Measurements from ENCODE around the gene MAP6. TPM values are rescaled to one million over a fixed set of nuclear protein-coding genes. Genes with fewer than 3 reads are reported as not detected.

MAP6 gene
- 0.27 and 0.36 TPM in 2 replicates for total RNA-seq

GRCh38 chr11:75668451-75669297 is at the start of gene MAP6:
Gene MAP6, minus strand, starts transcription at chr11:75669038. Its CDS starts 669 bp downstream, at chr11:75668369.

GRCh38 chr11:75717608-75718418 is 49.0 kb upstream of the MAP6 start, which contains the start of gene MOGAT2:
Gene MOGAT2, plus strand, starts transcription at chr11:75717838. Its CDS starts 51 bp downstream, at chr11:75717889.

GRCh38 chr11:75562048-75562835 is 106.6 kb downstream of the MAP6 start, which contains the start of gene SERPINH1:
Gene SERPINH1, plus strand, starts transcription at chr11:75562253. Its CDS starts 4,097 bp downstream, at chr11:75566350.

Small RNA genes within 50 kb of the gene (small RNA-seq; reads per million reads assigned to genes)
- not detected for gene AP001922.4

Other genes with a start within 250 kb of the MAP6 start
- 1.0 and 2.1 TPM in 2 replicates for gene KLHL35, start 235.8 kb downstream of the MAP6 start, total RNA-seq
- 36.4 and 49.7 TPM in 2 replicates for gene GDPD5, start 143.1 kb downstream of the MAP6 start, total RNA-seq
- 431 and 443 TPM in 2 replicates for gene SERPINH1, start 106.8 kb downstream of the MAP6 start, total RNA-seq
- gene MOGAT2, start 48.8 kb upstream of the MAP6 start, total RNA-seq: not detected in 2 replicates
- 1.9 and 2.1 TPM in 2 replicates for gene DGAT2, start 99.7 kb upstream of the MAP6 start, total RNA-seq
- 102 and 106 TPM in 2 replicates for gene UVRAG, start 146.2 kb upstream of the MAP6 start, total RNA-seq

Measured in thoracic aorta endothelial cell (primary cell).